GM19467 (cell line): ENCODE data around the gene PIGS.

Experiments
- ATAC-seq: cut with Tn5 transposase; IDR thresholded peaks from one replicate; pipeline ENCODE4 v1.9.1; 2021; ENCODE audit warnings: mild to moderate bottlenecking, moderate library complexity; ENCODE audit not compliant: unreplicated experiment

The PIGS gene

DNA sequence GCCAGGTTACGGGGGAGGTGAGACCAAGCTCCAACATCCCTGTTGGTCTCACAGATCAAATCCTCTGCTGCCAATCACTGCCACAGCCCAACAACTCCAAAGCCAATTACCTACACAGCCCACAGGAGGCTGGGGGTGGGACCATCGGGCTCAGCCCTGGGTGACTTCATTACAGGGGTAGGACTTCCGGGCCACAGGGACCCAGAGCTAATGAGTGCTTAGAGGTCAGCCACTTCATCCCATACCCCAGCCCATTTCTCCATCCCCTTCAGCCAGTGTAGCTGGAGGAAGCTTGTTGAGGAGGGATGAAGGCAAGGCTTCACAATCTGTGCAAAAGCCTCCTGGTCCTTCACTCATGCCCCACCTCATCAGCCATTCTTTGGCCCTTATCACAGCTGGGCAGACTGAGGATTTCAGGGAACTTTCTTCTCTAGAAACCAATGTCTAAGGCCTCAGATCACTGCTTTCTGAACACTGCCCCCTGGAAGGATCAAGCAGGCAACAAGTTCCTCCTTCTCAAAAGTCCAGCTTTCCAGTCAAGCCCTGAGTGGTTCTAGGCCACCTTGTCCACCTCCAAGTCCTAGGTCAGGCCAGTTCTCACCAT lies 59.4 kb downstream of the PIGS start:
- ATAC-seq: no peak

DNA sequence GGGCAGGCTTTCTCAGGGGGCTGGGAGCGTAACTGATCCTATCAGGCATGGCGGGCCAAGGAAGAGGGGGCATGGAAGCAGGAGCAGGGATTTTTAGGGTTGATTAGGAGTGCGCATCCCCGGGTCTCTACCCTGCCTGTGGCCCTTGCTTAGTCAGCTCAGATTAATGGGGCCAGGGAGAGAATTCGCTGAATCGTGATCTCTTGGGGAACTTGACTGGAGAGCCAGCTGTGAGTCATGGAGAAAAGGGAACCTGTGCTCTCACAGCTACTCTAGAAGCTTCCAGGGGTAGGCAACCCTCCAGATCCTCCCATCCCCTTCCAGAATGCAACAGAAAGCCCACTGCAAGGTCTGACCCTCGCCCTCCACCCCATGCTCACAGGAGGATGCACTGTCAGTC lies 61.5 kb downstream of the PIGS start:
- no peak for ATAC-seq

DNA sequence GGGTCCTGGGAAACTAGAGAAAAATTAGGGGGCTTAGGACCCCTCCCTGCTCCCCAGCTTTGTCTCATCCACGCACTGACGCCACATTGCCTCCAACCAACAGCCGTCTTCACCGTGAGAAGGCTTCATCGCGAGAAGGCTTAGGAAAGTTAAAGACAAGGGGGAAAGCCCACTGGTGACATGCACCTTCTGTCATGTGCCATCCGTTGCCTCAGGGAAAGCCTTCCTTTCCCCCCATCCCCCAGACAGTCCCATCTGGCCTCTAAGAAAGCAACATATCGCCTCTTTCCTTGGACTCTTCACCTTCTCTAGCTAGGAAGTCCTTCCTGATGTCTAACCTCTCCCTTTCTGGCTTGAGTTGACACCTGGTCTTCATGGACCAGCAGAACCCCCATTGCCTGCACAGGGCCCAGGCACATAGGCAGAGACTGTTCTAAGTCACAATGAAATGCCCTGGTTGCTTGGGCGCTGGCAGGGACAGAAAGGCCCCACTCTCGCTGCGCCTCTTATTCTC lies 63.1 kb downstream of the PIGS start:
- no peak for ATAC-seq

DNA sequence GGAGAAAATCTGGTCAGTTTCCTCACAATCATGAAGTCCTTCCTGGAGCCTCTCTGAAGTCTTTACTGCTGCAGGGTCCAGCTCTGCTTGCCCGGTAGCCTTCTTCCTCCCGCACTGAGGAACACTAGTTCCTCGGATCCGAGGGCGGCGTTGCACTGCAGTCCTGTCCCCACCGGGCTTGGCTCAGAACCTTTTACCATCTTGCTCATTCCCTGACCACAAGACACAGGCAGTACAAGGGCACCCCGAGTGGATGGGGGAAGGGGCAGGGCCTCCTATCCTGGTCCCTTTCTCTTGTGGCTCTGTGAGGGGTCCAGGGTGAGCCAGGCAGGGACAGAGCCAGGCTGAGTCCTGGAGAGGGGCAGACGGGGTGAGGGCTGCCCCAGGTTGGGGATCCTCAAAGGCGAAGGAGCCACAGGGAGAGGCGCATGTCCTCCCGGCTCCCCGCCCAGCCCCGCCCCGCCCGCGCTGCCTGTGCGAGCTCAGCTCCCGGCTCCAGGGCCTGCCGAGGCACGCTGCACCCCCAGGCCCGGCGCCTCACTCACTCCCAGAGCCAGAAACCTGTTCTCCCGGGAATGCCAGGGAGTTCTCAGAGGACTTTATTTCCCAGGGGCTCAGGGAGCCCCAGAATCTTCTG lies 63.6 kb downstream of the PIGS start:
- no peak for ATAC-seq

DNA sequence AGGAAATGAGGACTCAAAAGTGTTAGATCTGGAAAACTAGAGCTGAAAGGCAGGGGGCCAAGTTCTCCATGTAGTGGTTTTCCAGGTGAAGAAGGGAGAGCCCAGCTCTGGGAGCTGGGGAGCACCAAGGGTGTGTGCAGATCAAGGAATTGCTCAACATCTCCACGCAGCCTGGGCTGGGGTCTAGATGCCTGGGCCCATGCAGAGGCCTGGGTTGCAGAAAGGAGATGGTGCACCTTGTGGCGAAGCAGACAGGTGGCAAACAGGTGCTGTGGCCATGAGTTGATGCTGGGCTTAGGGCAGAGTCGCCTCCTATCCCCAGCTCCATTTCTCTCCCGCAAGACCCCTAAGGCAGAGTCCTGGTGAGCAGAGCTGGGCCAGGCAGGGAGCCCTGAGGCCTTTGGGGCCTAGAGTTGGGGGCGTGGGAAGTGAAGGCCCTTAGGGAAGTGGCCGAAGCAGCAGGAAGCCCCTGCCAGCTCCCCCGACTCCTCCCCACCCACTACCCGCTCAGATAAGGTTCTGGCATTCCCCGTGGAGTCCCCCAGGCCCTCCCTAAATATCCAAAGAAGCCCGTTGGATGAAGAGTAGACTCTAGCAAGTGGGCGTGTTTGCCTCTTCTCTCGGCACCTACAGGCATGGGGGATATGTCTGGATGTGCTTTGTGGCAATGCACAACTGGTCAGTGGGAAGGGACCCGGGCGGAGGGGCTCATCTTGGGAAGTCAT lies 64.4 kb downstream of the PIGS start:
- no peak for ATAC-seq

DNA sequence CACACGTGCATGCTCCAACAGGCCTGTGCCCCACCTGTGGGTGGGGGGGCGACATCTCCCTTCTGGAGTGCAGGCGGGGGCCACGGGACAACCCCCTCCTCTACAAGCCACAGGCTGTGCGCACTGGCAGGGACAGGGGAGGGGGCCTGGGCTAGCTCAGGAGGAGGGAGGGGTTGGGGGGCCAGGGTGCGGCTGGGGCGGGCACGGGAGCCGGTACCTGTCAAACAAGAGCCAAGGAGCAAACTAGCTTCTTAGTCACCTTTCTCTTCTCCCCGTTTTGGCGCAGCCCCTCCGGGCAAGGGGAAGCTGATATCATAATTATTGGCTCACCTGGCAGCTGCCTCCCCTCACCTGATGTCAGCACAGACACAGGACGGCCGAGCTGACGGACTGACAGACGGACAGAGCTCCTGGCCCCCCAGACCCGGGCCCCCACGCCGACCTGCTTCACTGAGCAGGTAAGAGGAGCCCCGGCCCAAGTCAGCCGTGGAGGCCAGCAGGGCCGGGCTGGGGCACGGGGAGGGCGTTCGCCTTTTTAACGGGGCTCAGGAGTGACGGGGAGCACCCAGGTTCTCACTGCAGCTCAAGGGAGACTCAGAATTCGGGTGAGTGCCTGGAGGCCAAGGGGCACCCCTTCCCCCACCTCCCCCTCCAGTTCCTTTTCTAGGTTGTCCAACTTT lies 65.2 kb downstream of the PIGS start, which contains the start of gene FOXN1:
FOXN1 (plus strand) TSS at position 363 of the 680 bp plus-strand sequence. CDS start 17,622 bp downstream, outside the sequence.
- ATAC-seq: no peak

DNA sequence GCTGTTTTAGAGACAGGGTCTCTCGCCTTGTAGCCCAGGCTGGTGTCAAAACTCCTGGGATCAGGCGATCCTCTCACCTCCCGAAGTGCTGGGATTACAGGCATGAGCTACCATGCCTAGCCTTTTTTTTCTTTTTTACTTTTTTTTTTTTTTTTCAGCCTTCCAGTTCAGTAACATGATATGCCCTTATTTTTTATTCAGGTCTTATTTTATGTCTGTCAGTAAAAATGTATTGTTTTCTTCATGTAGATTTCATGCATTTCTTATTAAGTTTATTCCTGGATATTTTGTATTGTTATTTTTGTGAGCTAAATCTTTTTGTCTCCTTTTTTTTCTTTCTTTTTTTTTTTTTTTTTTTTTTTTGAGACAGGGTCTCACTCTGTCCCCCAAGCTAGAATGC lies 67.9 kb downstream of the PIGS start:
- no peak for ATAC-seq
